PC-3 (cell line): ENCODE results near the gene TRAPPC2L.

Experiments used
- EZH2phosphoT487 ChIP-seq: fragments of 300-600 bp; sonication (generic); IDR thresholded peaks from 2 replicates; pipeline ENCODE4 v1.6.1; 2018; ENCODE audit warnings: mild to moderate bottlenecking, antibody characterized with exemption, low read length, borderline replicate concordance
- TF ChIP-seq, protein P1 (sequence below): fragments of 300-600 bp; sonication (generic); conservative IDR thresholded peaks from 2 replicates; pipeline ENCODE4 v1.5.1; 2017; ENCODE audit warnings: antibody characterized with exemption, low read depth, mild to moderate bottlenecking, low read length

DNA sequence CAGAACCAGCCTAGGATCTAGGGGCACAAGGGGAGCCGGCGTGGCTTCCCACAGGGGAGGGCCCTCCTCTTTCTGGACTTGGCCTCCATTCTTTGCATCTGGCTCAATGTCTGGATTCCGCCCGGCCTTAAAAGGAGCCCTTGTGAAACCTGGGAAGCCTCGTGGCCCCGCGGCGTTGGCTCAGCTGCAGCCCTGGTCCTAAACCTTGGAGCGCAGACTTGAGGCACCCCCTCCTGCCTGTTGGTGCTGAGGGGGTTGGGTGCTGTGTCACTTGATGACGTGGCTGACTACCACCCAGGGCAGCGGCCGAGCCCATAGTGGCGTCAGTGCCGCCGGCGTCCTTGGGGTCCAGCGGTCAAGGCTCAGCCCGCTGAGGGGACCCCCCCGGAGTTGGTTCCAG, 4.4 kb downstream of the TRAPPC2L start:
- TF ChIP-seq, protein P1, sequence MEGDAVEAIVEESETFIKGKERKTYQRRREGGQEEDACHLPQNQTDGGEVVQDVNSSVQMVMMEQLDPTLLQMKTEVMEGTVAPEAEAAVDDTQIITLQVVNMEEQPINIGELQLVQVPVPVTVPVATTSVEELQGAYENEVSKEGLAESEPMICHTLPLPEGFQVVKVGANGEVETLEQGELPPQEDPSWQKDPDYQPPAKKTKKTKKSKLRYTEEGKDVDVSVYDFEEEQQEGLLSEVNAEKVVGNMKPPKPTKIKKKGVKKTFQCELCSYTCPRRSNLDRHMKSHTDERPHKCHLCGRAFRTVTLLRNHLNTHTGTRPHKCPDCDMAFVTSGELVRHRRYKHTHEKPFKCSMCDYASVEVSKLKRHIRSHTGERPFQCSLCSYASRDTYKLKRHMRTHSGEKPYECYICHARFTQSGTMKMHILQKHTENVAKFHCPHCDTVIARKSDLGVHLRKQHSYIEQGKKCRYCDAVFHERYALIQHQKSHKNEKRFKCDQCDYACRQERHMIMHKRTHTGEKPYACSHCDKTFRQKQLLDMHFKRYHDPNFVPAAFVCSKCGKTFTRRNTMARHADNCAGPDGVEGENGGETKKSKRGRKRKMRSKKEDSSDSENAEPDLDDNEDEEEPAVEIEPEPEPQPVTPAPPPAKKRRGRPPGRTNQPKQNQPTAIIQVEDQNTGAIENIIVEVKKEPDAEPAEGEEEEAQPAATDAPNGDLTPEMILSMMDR: no peak
- no peak for TF ChIP-seq EZH2phosphoT487
